Immature natural killer cell (primary cell): ENCODE results near the gene SLC2A6. TPM values are rescaled to one million over a fixed set of nuclear protein-coding genes. Genes with fewer than 3 reads are reported as not detected.

Experiments
- DNase-seq, 3 donors: peaks; one replicate each; pipeline ENCODE4 v3.0.0; 2022; ENCODE audit warnings: mixed read lengths in 1 of 3
- H3K27ac Mint-ChIP-seq, 6 donors: one replicate each; pipeline ENCODE4 v1.8.0; 2020; ENCODE audit warnings: mixed read lengths in 6 of 6, mild to moderate bottlenecking in 5 of 6, inconsistent platforms in 4 of 6, moderate library complexity in 3 of 6
- H3K27me3 Mint-ChIP-seq, 3 donors: one replicate each; pipeline ENCODE4 v1.8.0; 2020 to 2021; ENCODE audit warnings: low read depth in 3 of 3, mild to moderate bottlenecking in 3 of 3, mixed read lengths in 3 of 3, moderate library complexity in 3 of 3, inconsistent platforms in 1 of 3
- H3K36me3 Mint-ChIP-seq, 3 donors: one replicate each; pipeline ENCODE4 v1.8.0; 2020; ENCODE audit warnings: mixed read lengths in 3 of 3, inconsistent platforms in 2 of 3, mild to moderate bottlenecking in 2 of 3
- H3K4me1 Mint-ChIP-seq, 2 donors: one replicate each; pipeline ENCODE4 v1.8.0; 2020; ENCODE audit warnings: inconsistent platforms in 2 of 2, mild to moderate bottlenecking in 2 of 2, mixed read lengths in 2 of 2, moderate library complexity in 1 of 2
- H3K4me3 Mint-ChIP-seq, 5 donors: one replicate each; pipeline ENCODE4 v1.8.0; 2020; ENCODE audit warnings: mild to moderate bottlenecking in 5 of 5, mixed read lengths in 5 of 5, inconsistent platforms in 3 of 5, moderate library complexity in 3 of 5
- H3K9me3 Mint-ChIP-seq, 6 donors: one replicate each; pipeline ENCODE4 v1.8.0; 2020; ENCODE audit warnings: mild to moderate bottlenecking in 6 of 6, mixed read lengths in 6 of 6, inconsistent platforms in 4 of 6, moderate library complexity in 3 of 6
- polyA plus RNA-seq, 3 donors: library from polyadenylated mRNA; unstranded; fragments of 300-500 nt; fragmentation: Illumina TruSeq; gene quantifications; one replicate each; pipeline ENCODE4 v1.2.3, GENCODE V29; 2021

The SLC2A6 gene
- polyA plus RNA-seq, 3 donors from 2014 or later: 4.4 to 8.0 (median 4.6) TPM

DNA sequence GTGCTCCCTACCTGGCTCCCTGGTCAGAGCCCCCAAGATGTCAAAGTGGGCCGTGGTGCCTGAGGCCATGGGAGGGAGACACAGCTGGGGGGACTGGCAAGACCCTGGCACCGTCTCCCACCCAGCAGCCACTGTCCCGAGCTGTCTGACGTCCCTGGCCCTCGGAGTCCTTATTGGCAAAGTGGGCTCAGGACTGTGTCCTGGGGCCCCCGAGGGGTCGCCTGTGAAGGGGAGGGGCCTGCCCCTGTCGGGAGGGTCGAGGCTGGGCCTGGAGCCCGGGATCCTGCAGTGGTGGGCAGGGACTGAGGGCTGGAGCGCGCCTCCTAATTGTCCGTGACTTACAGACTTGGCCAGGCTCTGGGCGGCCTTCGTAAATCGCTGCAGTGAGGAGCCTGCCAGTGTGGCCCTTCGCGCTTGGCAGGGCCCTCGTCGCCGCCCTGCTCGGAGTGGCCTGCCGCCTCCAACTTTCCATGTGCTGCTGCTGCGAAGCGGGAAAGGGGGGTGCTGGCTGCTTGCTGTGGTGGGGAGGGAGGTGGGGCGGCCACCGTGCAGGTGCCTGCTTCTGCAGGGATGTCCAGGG is 32.1 kb upstream of the SLC2A6 start:
- no peak overlapping the region for H3K27ac Mint-ChIP-seq
- no peak overlapping the region for H3K4me3 Mint-ChIP-seq
- no peaks in the 10 kb centered on the region for H3K36me3 Mint-ChIP-seq

DNA sequence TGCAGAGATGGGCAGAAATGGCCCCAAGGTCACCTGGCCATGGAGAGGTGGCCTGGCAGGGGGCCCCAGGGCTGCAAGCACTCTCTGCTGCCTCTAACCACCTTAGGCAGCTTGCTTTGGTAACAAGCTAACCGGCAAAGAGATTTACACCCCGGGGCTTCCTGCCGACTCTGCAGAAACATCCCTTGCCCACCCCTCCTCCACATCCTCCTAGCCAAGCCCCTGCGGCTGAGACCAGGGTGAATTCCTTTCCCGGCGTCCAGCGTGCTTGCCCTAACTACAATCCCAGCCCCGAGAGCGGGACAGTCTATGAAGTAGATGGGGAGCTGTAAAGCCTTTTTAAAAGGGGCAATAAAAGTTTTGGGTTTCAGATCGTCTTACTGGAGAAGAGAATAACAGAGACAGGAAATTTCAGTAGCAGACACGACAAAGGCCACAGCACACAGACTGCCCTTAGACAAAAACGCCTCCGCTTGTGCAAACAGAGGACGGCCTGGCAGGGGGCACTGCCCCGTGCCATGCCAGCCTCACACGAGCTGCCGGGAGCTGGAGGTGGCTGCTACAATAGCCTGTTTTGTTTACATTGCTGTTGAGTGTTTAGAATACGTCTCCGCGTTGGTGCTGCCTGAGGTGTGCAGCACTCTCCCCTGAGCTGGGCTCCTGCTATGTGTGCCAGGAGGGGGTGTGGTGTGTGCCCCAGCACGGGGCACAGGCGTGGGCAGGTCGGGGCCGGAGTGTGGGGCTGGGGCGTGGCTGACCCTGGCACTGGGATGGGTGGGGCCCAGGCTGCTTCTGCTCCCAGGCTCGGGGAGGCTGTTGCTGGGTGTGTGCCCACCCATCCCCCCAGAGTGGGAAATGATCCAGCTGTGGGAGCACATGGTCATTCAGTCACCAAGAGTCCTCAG is 30.5 kb upstream of the SLC2A6 start:
- Mint-ChIP-seq H3K27ac (peak overlapping the region in 3 of 6 donors; percentile 15 to 53 (median 35)), H3K27me3 (peaks cover 0 to 2% (median 0%) of the 10 kb centered on the region in 3 donors), H3K4me3 (peak overlapping the region; percentile 10 to 64 (median 58)), H3K36me3 (no peaks in the 10 kb centered on the region), H3K9me3 (no peaks in the 10 kb centered on the region), H3K4me1 (peaks cover 10% of the 10 kb centered on the region in 2 donors)
- DNase-seq: peak in 1 of 3 donors; percentile 12

More for the DNA sequence above, 32.1 kb upstream of the SLC2A6 start:
- no peak for DNase-seq
- no peaks in the 10 kb centered on the region for H3K9me3 Mint-ChIP-seq
- peaks cover 10% of the 10 kb centered on the region in 2 donors for H3K4me1 Mint-ChIP-seq
- H3K27me3 Mint-ChIP-seq: peaks cover 0 to 2% (median 0%) of the 10 kb centered on the region in 3 donors

DNA sequence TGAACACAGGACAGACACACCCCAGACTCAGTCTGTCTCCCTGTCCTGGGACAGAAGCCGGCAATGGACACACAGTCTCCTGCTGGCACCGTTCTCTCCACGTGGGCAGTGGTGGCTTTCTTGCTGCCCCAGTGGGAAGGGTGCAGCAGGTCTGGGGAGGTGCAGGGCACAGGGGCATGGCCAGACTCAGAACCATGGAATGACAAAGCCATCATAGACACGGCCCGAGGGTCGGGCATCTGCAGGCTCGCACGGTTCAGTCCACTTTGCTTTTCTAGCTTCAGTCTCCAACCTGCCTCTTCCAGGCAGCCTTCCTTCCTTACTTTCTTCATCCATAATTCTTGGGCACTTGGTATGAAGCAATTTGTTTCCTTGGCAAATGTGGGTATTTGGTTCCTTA is 29.1 kb upstream of the SLC2A6 start:
- Mint-ChIP-seq H3K27ac (no peak overlapping the region), H3K36me3 (no peaks in the 10 kb centered on the region), H3K4me3 (no peak overlapping the region), H3K27me3 (peaks cover 0 to 9% (median 0%) of the 10 kb centered on the region in 3 donors), H3K4me1 (peaks cover 10% of the 10 kb centered on the region in 2 donors), H3K9me3 (no peaks in the 10 kb centered on the region)
- DNase-seq: no peak

DNA sequence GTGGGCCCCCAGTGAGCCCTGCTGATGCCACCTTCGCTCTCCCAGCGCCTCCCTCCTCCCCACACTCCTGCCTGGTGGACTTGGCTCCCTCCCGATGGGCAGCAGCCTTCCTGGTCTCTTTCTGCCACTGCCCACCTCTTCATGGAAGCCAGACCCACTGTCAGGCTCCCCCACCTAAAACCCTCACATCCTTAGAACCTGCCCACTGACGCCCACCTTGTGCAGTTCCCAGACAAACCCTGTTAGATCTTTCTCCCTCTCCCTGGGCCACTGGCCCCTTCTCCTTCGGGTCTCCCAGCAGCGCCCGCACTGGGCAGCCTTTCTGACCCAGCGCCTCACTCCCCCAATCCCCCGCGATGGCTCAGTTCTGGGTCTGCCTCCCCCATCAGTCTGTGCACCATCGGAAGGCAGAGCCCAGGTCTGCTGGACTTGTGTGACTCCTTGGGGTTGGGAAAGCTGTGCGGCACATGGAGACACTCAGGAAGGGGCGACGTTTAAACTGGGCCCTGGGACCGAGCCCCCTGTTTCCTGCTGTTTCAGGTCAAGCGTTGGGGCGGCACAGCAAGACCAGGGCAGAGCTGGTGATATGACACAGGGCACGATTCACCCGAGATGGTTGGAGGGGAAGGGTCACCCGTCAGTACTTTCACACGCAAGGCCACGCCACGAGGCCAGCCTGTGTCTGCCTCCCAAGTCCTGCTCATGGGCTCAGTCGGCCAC is 28.5 kb upstream of the SLC2A6 start:
- no peak overlapping the region for H3K4me3 Mint-ChIP-seq
- H3K9me3 Mint-ChIP-seq: peaks cover under 1 to 4% (median 3%) of the 10 kb centered on the region in 6 donors
- no peak overlapping the region for H3K27ac Mint-ChIP-seq
- peaks cover 0 to 10% (median 0%) of the 10 kb centered on the region in 3 donors for H3K27me3 Mint-ChIP-seq
- no peaks in the 10 kb centered on the region for H3K36me3 Mint-ChIP-seq
- DNase-seq: no peak
- H3K4me1 Mint-ChIP-seq: peaks cover 10% of the 10 kb centered on the region in 2 donors

DNA sequence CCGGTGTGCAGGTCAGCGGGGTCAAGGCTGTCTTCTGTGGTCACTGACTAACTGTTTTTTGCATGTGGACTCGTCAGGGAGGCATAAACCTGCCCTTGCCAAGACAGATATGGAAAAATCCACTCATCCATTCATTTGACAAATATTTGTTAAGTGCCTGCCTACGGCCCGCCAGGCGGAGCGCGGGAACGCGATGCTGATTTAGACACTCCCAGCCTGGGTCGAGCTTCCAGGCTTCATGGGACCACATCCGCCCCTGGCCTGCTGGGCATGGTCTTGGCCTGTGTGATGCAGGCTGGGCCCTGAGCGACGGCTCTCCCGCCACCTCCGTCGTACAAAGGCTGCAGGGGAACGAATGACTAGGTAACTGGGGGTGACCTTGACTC is 27.7 kb upstream of the SLC2A6 start:
- peaks cover 4 to 12% (median 7%) of the 10 kb centered on the region in 6 donors for H3K9me3 Mint-ChIP-seq
- DNase-seq: no peak
- no peak overlapping the region for H3K4me3 Mint-ChIP-seq
- peaks cover 0 to 16% (median 0%) of the 10 kb centered on the region in 3 donors for H3K27me3 Mint-ChIP-seq
- H3K36me3 Mint-ChIP-seq: peaks cover 0 to 6% (median 0%) of the 10 kb centered on the region in 3 donors
- H3K4me1 Mint-ChIP-seq: peaks cover 10% of the 10 kb centered on the region in 2 donors
- H3K27ac Mint-ChIP-seq: no peak overlapping the region

DNA sequence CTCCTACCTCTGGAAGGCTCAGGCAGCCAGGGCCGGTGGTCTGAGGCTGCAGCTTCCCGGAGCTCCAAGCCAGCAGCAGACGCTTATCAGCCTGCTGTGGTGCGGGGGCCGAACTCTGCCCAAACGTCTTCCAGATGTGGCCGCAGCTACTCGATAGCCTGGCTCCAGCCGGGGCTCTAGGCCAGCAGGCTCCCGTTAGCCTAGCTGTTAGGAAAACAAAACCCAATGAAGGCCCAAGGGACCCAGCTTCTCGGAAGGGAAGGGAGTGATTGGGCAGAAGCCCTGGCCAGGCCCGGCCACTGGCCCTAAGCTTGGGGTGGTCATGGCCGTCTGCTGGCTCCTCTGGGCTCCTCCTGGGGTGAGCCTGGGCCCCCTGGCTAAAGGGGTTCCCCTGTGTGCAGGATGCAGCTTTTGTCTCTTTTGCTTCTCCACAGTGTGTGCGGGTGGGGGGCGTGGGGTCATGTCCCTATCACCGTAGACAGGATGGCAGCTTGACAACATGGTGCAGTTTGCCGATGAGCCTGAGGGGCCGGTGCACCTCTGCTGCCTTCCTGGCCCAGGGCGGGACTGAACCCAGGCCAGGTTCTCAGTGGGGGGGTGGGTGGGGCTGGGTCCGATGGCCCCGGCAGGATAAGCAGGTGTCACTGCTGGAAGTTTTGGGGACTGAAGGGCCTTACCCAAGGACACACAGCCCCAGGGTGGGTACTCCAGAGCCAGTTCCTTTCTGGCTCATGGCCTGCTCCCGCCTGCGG is 27.2 kb upstream of the SLC2A6 start:
- Mint-ChIP-seq H3K4me3 (no peak overlapping the region), H3K4me1 (peaks cover 10% of the 10 kb centered on the region in 2 donors), H3K9me3 (peaks cover 4 to 18% (median 10%) of the 10 kb centered on the region in 6 donors), H3K27me3 (peaks cover 0 to 21% (median 2%) of the 10 kb centered on the region in 3 donors), H3K27ac (no peak overlapping the region), H3K36me3 (peaks cover 0 to 10% (median 0%) of the 10 kb centered on the region in 3 donors)
- no peak for DNase-seq

DNA sequence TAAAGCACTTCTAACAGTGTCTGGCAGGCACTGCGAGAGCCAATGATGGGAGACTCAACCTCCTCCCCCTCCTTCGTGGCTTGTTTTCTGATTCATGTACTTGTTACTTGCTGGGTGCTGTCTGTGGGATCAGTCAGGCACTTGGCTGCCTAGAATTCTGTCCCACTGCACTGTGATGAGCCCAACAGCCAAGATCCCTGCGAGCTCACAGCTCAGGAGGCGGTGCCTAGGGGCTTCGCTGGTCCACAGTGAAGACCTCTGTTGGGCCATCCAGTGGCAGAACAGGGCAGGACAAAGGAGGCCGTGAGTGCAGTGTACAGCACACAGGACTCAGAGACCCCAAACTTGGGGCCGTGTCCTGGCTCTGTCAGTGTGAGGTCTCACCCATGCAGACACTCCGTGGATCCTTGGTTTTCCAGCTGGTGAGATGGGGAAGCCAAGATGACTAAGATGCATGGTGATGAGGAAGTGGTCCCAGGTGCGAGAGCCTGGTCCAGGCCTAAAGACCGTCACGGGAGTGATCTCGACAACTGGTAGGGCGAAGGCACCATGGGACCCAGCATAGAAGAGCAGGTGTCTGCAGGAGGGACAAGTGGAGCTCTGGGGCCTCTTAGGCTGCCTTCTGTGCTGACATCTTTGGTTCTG is 26.4 kb upstream of the SLC2A6 start:
- Mint-ChIP-seq H3K27me3 (peaks cover 0 to 23% (median 2%) of the 10 kb centered on the region in 3 donors), H3K4me3 (no peak overlapping the region), H3K36me3 (peaks cover 0 to 13% (median 0%) of the 10 kb centered on the region in 3 donors), H3K9me3 (peaks cover 4 to 20% (median 10%) of the 10 kb centered on the region in 6 donors), H3K4me1 (peaks cover 10% of the 10 kb centered on the region in 2 donors), H3K27ac (no peak overlapping the region)
- no peak for DNase-seq

DNA sequence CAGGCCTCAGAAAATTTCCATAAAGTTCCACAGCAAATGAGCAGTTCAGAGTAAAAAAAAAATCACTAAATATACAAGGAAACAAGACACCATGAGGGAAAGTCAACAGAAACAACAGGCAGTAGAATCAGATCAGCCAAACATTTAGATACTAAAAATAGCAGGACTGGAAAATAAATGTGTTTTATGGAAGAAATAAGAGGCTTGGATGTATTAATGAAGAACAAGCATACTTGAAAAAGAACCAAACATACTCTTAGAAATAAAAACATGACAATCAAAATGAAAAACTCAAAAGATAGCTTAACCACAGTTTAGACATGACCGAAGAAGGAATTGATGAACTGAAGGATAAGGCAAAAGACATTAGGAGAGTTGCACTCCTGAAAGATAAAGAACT is 23.2 kb upstream of the SLC2A6 start:
- Mint-ChIP-seq H3K4me1 (no peaks in the 10 kb centered on the region), H3K27ac (no peak overlapping the region)

DNA sequence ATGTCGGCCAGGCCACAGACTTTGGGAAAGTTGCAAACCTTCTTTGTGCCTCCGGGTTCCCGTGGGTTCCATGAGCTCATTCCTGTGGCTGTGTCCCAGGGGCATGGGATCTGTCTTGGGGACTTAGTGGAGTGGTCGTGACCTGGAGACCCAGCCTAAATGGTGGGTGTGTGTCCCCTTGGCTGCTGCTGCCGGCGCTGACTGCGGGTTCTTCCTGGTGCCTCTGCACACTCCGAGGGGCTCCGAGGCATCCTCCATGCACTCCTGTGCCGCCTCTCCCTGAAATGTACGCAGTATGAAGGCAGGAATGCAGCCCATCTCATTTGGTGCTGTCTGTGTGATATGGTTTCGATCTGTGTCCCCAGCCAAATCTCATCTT is 21.0 kb upstream of the SLC2A6 start:
- Mint-ChIP-seq H3K27me3 (peaks cover 0 to 29% (median 2%) of the 10 kb centered on the region in 3 donors), H3K9me3 (peaks cover 4 to 20% (median 10%) of the 10 kb centered on the region in 6 donors), H3K27ac (no peak overlapping the region), H3K4me3 (no peak overlapping the region), H3K36me3 (peaks cover 0 to 13% (median 0%) of the 10 kb centered on the region in 3 donors), H3K4me1 (no peaks in the 10 kb centered on the region)
- DNase-seq: no peak

More for the DNA sequence above, 23.2 kb upstream of the SLC2A6 start:
- Mint-ChIP-seq H3K9me3 (peaks cover 4 to 20% (median 10%) of the 10 kb centered on the region in 6 donors), H3K27me3 (peaks cover 0 to 29% (median 2%) of the 10 kb centered on the region in 3 donors), H3K36me3 (peaks cover 0 to 13% (median 0%) of the 10 kb centered on the region in 3 donors), H3K4me3 (no peak overlapping the region)
- no peak for DNase-seq

DNA sequence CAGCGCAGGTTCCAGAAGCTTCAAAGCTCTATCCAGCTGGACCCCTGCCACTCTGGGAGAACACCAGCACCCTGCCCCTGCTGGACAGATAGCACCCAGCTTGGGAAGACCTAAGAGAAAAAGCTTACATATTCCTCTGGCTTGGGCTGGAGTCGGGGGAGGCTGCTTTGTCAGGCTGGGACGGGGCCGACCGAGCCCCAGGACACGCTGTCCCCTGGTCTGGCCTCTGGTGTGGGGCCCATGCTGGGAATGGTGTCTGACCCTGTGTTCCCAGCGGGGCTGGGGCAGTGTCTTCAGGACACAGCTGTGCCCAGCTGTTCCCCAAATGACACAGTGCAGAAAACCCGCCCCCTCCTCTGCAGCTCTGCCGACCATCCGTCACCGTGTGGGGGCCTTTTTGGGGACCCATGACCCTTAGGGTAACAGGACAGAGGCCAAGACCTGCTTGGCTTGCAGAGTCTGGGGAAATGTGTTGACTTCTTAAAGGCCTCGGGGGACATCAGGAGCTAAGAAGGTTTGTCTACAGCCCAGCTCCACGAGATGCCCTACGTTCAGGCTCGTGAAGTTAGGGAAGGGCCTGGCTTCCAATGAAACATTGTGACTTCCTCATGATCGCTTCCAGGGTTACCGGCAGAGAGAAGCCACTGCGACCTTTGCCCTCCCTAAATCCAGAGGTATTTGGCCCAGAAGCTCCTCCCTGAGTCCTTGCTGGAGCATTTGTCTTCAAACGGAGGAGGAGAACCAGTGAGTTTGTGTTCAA is 20.4 kb upstream of the SLC2A6 start:
- DNase-seq: no peak
- no peak overlapping the region for H3K4me3 Mint-ChIP-seq
- H3K36me3 Mint-ChIP-seq: peaks cover 0 to 13% (median 0%) of the 10 kb centered on the region in 3 donors
- peaks cover 4 to 20% (median 10%) of the 10 kb centered on the region in 6 donors for H3K9me3 Mint-ChIP-seq
- H3K27ac Mint-ChIP-seq: no peak overlapping the region
- H3K4me1 Mint-ChIP-seq: no peaks in the 10 kb centered on the region
- H3K27me3 Mint-ChIP-seq: peaks cover 0 to 29% (median 2%) of the 10 kb centered on the region in 3 donors

DNA sequence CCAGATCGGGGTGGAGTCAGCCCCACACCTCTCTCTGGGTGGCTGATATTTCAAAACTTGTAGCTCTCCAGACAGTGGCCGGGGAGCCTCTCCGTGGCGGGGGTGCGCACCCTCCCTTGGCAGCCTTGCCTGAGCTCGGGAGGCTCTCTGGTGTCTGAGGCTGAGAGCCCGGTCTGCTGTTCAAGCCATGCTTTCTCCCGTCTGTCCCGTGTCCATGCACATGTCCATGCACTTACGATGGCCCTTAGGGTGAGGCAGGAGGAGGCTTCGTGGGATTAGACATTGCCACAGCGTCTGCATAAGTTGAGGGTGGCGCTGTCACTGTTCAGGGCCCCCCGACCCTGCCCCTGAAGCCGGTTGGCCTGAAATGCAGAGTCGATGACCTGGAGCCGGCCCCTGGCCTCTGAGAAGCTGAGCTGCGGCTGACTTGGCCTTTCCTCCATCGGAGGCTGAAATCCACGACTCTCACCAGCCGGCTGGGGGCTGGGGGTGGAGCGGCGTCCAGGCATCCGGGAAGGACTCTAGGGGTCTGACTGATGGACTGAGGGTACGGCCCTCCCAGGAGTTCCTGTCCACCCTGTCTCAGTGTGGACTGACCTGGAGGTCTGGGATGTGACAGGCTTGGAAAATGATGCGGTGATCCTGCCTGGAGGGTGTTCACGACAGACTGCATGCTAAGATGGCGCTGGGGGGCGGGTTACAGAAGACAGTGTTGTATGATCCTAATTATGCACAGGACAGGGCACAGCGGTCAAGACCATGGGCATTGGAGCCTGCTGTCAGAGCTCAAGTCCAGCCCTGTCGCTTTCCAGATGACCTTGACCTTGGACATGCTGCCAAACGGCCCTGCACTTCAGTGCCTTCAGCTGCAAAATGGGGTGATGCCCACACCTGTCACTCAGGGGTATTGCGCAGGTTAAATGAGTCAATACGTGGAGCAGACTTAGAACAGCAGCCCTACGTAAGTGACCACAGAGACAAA is 18.3 kb upstream of the SLC2A6 start:
- peaks cover 0 to 20% (median 2%) of the 10 kb centered on the region in 3 donors for H3K27me3 Mint-ChIP-seq
- peaks cover 0 to 13% (median 7%) of the 10 kb centered on the region in 6 donors for H3K9me3 Mint-ChIP-seq
- DNase-seq: no peak
- H3K4me3 Mint-ChIP-seq: no peak overlapping the region
- H3K27ac Mint-ChIP-seq: no peak overlapping the region
- H3K4me1 Mint-ChIP-seq: no peaks in the 10 kb centered on the region
- H3K36me3 Mint-ChIP-seq: peaks cover 0 to 11% (median 0%) of the 10 kb centered on the region in 3 donors
